Esophagus muscularis mucosa (tissue), 3 donors: ENCODE results near the gene PDCD5.

ENCODE experiments used
- POLR2A ChIP-seq: fragments of 450-650 bp; IDR thresholded peaks from one replicate; pipeline ENCODE4 v1.6.1; 2017; ENCODE audit warnings: antibody characterized with exemption, moderate library complexity, mild to moderate bottlenecking, low read depth
- POLR2AphosphoS5 ChIP-seq, 2 donors: sonication (generic); formaldehyde crosslinking; IDR thresholded peaks; one replicate each; pipeline ENCODE4 v1.6.1; 2017; ENCODE audit warnings: antibody characterized with exemption in 2 of 2
- TF ChIP-seq, protein P1 (sequence below), 3 experiments: fragments of 200-600 bp in 2 of 3; fragments of 450-650 bp in 1 of 3; sonication (generic) in 2 of 3; IDR thresholded peaks; one replicate each; pipeline ENCODE4 v1.5.1; 2017 to 2019; ENCODE audit warnings: antibody characterized with exemption in 3 of 3, mild to moderate bottlenecking in 2 of 3, moderate library complexity in 1 of 3

DNA sequence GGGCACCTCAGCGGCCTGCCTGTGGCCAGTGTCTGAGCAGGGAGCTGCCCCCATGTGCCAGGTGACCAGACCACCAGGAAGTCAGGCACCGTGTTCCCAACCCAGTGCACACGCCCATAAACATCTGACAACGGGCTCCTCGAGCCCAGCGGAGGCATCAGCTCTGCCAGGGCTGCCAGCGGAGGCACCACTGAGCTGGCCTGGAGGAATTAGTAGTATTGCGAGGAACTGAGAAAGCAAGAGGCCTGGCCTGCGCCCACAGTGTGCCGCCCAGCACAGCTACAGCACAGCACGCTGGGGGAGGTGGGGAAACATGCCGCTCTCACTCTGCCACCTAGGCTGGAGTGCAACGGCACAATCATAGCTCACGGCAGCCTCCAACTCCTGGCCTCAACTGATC lies 49.3 kb downstream of the PDCD5 start:
- TF ChIP-seq, protein P1, sequence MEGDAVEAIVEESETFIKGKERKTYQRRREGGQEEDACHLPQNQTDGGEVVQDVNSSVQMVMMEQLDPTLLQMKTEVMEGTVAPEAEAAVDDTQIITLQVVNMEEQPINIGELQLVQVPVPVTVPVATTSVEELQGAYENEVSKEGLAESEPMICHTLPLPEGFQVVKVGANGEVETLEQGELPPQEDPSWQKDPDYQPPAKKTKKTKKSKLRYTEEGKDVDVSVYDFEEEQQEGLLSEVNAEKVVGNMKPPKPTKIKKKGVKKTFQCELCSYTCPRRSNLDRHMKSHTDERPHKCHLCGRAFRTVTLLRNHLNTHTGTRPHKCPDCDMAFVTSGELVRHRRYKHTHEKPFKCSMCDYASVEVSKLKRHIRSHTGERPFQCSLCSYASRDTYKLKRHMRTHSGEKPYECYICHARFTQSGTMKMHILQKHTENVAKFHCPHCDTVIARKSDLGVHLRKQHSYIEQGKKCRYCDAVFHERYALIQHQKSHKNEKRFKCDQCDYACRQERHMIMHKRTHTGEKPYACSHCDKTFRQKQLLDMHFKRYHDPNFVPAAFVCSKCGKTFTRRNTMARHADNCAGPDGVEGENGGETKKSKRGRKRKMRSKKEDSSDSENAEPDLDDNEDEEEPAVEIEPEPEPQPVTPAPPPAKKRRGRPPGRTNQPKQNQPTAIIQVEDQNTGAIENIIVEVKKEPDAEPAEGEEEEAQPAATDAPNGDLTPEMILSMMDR (IDR thresholded peaks at IDR 0.05), result no peak
- TF ChIP-seq POLR2AphosphoS5 (IDR thresholded peaks at IDR 0.05) (no peak), POLR2A (no peak)
